Fibroblast of villous mesenchyme (primary cell): ENCODE measurements around the gene KBTBD7. TPM values are rescaled to one million over a fixed set of nuclear protein-coding genes. Genes with fewer than 3 reads are reported as not detected.

Experiments
- DNase-seq: peaks from one replicate; pipeline ENCODE4 v3.0.0-alpha.2; 2010; ENCODE audit warnings: low read depth
- H3K4me3 ChIP-seq: 2 replicates; pipeline ENCODE4 v1.5.1; 2011; ENCODE audit warnings: low read depth, mild to moderate bottlenecking, low read length
- total RNA-seq: library from RNA; depleted of rRNA; stranded (reverse); fragments of >200 nt; gene quantifications from 2 replicates; pipeline ENCODE4 v1.2.3, GENCODE V29; 2012
- TF ChIP-seq, protein P1 (sequence below): IDR thresholded peaks from 2 replicates; pipeline ENCODE4 v1.5.1; 2012; ENCODE audit warnings: low read depth, mild to moderate bottlenecking, low read length; ENCODE audit not compliant: insufficient read depth

Gene KBTBD7
- total RNA-seq, 1 donor = 8.6 TPM

DNA sequence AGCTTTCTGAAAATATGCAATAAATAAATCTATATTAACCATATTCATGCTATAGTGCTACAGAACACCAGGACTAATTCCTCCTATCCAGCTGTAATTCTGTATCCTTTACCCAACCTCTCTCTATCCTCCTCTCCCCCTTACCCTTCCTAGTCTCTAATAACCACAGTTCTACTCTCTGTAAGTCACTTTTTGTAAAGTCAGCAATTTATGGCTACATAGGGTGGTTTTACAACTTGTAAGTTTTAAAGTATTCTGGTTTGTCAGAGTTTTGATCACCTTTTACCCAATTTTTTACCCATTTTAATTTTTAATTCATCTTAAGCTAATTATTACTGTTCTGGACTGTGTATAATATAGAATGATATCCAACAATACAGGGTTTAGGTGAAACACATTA, 35.0 kb upstream of the KBTBD7 start:
- DNase-seq = no peak
- no peak overlapping the region for H3K4me3 ChIP-seq
- TF ChIP-seq, protein P1, sequence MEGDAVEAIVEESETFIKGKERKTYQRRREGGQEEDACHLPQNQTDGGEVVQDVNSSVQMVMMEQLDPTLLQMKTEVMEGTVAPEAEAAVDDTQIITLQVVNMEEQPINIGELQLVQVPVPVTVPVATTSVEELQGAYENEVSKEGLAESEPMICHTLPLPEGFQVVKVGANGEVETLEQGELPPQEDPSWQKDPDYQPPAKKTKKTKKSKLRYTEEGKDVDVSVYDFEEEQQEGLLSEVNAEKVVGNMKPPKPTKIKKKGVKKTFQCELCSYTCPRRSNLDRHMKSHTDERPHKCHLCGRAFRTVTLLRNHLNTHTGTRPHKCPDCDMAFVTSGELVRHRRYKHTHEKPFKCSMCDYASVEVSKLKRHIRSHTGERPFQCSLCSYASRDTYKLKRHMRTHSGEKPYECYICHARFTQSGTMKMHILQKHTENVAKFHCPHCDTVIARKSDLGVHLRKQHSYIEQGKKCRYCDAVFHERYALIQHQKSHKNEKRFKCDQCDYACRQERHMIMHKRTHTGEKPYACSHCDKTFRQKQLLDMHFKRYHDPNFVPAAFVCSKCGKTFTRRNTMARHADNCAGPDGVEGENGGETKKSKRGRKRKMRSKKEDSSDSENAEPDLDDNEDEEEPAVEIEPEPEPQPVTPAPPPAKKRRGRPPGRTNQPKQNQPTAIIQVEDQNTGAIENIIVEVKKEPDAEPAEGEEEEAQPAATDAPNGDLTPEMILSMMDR = no peak

DNA sequence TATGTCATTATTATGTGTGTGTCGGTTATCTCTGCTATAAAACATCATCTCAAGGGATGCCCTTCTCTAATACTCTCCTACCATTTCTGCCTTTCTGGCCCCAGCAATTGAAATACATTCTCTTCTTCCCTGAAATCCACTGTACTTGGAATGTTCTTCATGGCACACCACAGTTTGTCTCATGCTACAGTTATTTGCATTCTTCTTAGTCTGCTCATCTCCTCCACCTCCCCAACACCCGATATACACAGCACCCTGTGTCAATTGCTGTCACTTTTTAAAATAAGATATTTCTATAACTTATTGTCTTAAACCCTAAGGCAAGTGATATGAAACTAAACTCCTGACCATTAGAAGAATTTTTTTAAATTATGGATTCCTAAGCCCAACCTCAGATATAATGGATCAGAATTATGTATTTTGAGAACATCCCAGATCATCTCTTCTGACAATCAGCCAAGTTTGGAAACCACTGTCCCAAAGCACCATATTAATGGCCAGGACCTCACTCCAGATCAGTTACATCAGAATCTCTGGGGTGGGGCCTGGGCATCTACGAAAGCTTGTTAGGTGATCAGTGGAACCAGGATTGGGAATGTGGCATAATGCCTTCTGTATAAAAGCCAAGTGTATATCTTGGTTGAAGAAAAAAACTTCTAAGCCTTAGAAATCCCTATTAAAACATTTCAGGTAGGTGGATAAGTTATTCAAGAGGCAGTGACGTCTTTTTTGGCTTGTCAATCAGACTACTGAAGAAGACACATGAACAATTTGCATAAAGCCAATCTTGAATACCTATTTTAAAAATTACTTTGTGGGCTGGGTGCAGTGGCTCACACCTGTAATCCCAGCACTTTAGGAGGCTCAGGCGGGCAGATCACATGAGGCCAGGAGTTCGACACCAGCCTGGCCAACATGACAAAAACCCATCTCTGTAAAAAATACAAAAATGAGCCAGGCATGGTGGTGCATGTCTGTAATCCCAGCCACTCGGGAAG, 30.0 kb upstream of the KBTBD7 start:
- DNase-seq = peak; percentile 53
- H3K4me3 ChIP-seq = no peak overlapping the region
- TF ChIP-seq, protein P1 = no peak

DNA sequence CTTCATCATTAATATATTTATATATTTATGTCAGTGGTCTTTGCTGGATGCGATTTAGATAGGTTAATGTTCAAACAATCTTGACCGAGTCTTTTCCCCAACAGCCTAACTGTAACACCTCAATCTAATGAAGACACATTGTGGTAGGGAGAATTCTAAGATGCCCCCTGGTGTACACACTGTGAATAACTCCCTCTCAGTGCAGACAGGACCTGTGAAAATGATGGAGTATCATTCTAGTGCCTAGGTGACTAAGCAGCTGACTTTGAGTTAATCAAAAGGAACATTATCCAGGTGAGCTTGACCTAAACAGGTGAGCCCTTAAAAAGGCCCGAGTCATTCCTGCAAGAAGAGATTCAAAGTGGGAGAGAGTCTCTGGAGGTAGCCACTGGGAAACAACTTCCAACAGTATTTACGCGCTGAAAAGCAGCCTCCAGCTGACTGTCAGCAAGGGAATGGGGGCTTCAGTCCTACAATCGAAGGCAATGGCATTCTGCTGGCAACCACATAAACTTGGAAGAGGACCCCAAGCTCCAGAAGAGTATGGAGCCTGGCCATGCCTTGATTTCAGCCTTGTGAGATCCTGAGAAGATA, 28.0 kb upstream of the KBTBD7 start:
- DNase-seq = peak; percentile 58
- no peak overlapping the region for H3K4me3 ChIP-seq
- TF ChIP-seq, protein P1 = peak; percentile 86

DNA sequence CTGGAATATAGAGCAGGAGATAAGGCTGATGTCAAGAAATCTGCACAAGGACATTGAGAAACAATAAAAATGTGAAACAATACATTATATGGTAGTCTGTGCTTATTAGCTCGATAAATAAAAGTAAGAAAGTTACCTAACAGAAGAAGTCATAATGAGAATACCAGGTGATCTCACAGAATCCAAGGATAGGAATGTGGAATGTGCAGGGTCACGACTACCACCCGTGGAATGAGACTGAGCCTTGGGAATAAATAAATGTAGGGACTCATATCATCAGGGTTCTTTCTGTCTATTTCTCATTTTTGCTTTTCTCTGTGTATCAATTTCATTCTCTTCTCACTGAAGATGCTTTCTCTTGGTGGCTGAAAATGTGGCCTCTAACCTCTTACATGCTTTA, 26.0 kb upstream of the KBTBD7 start:
- no peak for DNase-seq
- TF ChIP-seq, protein P1 = no peak
- no peak overlapping the region for H3K4me3 ChIP-seq

DNA sequence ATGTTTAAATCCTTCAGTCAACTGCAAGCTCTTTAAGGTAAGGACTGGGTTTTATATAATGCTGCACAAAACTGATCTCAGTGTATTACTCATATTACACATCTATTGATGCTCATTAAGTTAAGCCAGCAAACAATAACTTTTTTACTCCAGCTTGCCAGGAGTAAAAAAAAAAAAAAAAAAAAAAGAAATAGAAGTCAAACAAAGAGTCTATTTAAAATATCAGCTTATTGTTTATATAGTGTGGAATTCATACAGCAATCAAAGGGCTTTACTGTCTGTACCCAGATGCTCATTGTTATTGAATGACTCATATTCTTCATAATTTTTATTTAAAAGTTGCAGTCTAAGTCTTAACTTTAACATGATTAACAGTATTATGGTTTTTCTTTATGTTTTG, 21.8 kb upstream of the KBTBD7 start:
- TF ChIP-seq, protein P1 = no peak
- no peak overlapping the region for H3K4me3 ChIP-seq
- peak; percentile 49 for DNase-seq

DNA sequence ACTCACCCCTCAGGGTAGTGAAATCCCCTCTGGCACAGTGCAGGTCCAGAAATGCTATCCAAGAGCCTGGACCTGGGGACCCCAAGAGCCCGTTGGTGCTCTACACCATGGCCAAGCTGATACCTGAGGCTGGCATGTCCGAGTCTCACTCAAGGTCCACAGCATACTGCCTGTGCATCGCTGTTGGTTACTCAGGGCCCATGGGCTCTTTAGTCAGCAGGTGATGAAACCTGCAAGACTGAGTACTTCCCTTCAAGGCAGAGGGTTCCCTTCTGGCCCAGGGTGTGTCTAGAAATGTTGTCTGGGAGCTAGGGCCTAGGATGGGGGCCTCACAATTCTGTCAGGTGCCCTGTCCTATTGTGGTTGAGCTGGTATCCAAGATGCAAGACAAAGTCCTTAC, 19.6 kb upstream of the KBTBD7 start:
- no peak overlapping the region for H3K4me3 ChIP-seq
- TF ChIP-seq, protein P1 = no peak
- DNase-seq = no peak
